Pulmonary artery endothelial cell (primary cell): ENCODE data around the gene PRM1. TPM values are rescaled to one million over a fixed set of nuclear protein-coding genes. Genes with fewer than 3 reads are reported as not detected.
"Not testable (repeated sequence)": the region's sequence is repeated elsewhere in the genome, so short reads cannot be mapped to it uniquely, and the experiment has no call there.

Source experiments
- DNase-seq: peaks from one replicate; pipeline ENCODE4 v3.0.0-alpha.2; 2011; ENCODE audit warnings: low read depth, low spot score
- total RNA-seq: library from RNA; depleted of rRNA; stranded (reverse); fragments of >200 nt; gene quantifications from 2 replicates; pipeline ENCODE4 v1.2.3, GENCODE V29; 2014

The PRM1 gene
- total RNA-seq, 1 donor from 2014 or later, result not detected

DNA sequence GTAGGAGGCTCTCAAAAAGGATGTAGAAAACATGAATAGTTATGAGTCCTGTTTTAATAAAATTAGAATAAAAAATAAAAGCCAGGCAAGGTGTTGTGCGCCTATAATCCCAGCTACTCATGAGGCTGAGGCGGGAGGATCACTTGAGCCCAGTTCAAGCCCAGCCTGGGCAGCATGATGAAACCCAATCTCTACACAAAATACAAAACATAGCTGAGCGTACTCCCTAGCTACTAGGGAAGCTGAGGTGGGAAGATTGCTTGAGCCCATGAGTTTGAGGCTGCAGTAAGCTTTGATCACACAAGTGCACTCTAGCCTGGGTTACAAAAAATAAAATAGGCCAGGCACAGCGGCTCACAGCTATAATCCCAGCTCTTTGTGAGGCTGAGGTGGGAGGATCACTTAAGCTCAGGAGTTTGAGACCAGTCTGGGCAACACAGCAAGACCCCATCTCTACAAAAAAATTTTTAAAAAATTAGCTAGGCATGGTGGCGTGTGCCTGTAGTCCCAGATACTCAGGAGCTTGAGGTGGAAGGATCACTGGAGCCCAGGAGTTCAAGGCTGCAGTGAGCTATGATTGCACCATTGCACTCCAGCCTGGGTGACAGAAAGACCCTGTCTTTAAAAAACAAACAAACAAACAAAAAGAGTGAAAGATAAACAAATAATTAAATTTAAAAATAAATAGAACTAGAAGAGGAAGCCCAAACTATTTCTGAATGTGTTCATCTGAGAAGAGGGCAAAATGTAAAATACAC is 17.2 kb upstream of the PRM1 start:
- DNase-seq, result no peak

DNA sequence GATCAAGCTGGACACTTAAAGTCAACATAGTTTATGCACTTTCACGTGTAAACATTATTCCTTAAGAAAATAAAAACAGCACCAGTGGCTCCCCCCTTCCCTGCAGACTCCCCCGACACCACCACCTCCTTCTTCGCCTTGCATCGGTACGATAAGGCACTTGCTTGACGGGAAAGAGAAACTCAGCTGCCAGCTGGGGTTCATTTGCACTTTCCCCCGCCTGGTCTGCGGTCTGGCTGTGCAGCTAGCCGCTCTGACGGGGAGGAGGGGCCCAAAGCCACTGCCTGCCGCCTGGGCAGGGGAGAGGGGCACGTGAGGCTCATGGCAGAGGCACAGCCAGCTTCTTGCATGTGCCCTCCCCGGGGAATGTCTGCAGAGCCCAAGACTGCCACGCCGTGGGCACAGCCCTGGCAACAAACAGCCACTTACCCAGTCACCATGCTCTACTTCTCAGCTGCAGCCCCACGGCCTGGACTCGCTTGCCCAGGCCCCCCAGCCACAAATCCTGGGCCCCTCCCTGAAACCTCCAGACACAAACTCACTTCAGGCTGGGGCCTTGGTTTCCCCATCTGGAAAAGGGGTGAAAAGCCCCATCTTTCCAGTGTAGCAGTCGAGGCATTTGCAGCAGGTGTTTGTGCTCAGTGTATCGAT is 16.5 kb upstream of the PRM1 start:
- DNase-seq, result no peak

DNA sequence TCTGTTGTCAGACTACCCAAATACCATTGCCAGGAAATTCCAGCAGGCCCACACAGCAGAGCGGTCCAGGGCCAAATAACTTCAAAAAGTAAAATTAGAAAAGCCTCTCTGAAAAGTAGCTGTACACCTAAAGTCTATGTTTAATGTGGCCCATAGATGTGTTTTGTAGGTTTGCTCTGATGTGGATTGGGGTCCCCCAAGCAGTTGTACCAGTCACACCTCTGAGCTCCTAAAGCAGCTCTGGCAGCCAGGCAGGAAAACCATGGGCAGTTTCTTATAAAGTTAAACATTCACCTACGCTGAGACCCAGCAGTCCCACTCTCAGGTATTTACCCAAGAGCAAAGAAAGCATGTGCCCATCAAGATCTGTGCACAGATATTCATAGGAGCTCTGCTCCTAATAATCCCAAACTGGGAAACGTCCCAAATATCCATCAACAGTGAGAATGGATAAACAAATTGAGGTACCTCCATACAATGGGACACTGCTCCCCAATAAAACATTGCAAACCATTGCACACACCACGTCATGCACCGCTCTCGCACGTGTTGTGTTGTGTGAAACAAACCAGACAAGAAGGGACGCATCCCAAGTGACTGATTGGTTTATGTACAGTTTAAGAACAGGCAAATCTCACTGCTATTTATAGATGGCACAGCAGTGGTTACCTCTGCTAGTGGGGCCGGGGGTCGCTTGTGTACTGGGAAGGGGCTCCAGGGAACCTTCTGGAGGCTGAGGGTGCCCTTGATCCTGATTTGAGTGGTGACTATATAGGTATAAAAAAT is 15.8 kb upstream of the PRM1 start:
- DNase-seq, result no peak

DNA sequence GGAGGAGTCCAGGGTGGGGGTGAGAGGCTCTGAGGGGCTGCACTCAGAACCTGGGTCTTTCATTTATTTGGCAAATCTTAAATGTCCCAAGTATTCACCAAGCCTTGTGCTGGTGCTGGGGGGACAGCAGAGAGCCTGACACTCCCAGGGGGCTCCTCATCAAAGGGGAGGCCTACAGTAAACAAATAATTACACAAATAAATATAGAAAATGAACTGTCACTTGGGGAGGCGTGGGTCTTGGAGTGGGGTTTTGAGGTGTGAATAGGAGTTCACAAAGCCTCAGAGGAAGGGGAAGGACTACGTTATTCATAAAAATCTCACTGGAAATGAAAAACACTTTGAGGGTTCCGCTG is 15.2 kb upstream of the PRM1 start:
- no peak for DNase-seq

DNA sequence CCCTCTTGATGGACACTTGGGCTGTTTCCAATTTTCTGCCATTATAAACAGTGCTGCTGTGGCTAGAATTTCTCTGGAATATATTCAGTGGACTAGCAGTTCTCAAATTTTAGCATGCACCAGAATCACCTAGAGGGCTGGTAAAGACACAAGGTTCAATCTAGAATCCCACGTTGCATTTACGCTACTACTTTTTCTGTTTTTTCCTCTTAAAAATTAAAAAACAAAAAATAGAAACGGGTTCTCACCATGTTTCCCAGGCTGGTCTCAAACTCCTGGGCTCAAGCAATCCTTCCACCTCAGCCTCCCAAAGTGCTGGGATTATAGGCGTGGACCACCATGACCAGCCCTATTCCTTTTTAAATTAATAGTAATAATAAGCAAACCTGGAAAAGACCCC is 14.5 kb upstream of the PRM1 start:
- no peak for DNase-seq

GRCh38 chr16:11292076-11292748 is 11.1 kb upstream of the PRM1 start:
- no peak for DNase-seq

GRCh38 chr16:11291091-11291703 is 10.1 kb upstream of the PRM1 start:
- no peak for DNase-seq

GRCh38 chr16:11290102-11290893 is 9.2 kb upstream of the PRM1 start:
- DNase-seq, result no peak

GRCh38 chr16:11289696-11290095 is 8.6 kb upstream of the PRM1 start:
- not testable (repeated sequence) for DNase-seq

DNA sequence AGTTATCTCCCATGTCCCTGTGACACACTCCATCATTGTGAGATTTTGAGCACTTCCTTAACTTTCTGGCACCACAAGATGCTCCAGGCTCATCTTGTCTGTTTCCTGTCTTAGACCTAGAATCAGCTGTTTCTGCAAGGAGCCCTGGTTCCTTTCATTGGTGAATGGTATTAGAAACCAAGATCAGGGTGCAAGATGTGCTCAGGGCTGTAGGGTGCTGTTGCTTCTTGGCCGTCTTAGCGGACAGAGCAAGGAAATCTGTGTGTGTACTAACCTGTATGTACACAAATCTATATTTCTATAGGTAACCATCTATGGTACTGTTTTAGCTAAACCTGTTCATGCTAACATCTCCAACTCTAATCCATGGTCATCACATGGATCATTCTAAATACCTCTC is 8.1 kb upstream of the PRM1 start:
- DNase-seq, result no peak

DNA sequence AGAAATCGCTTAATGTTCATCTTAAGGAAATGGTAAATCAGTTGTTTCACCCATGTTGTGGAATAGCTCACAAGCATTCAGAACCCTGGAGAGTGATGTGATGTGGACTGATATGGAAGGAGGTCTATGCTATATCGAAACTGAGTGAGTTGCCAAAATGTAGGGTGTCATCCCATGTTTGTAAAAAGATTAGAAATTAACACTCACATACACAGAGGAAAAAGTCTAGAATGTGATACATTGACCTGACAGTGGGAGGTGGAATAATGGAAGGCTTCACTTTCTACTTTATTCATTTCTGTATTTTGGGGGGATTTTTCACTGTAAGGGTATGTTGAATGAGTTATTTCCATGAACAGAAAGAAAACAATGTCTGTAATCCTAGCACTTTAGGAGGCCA is 4.7 kb upstream of the PRM1 start:
- no peak for DNase-seq

GRCh38 chr16:11283820-11284248 is 2.7 kb upstream of the PRM1 start:
- no peak for DNase-seq

GRCh38 chr16:11278681-11279628 is 2.2 kb downstream of the PRM1 start:
- no peak for DNase-seq

DNA sequence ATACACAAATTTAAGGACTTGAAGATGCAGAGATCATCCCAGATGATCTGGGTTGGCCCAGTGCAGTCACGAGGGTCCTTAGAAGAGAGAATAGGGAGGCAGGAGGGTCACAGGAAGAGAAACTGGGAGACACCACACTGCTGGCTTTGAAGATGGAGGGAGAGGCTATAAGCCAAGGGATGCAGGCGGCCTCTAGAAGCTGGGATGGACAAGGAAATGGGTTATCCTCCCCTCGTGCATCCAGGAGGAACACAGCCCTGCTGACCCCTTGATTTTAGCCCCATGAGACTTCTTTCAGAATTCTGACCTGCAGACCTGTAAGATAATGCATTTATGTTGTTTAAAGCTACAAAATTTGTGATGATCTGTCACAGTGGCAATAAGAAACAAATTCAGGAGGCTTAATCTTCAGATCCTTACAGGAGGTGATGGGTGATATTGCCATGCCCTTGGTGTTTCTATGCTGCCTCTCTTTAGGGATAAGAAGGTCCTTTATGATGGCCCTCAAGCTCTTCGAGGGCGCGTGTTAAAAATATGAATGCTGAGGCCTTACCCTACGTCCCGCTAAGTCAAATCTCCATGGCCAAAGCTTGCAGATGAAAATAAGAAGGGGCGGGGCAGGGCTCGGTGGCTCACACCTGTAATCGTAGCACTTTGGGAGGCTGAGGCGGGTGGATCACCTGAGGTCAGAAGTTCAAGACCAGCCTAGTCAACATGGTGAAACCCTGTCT is 3.4 kb downstream of the PRM1 start:
- DNase-seq, result no peak

GRCh38 chr16:11276896-11277593 is 4.1 kb downstream of the PRM1 start:
- no peak for DNase-seq

DNA sequence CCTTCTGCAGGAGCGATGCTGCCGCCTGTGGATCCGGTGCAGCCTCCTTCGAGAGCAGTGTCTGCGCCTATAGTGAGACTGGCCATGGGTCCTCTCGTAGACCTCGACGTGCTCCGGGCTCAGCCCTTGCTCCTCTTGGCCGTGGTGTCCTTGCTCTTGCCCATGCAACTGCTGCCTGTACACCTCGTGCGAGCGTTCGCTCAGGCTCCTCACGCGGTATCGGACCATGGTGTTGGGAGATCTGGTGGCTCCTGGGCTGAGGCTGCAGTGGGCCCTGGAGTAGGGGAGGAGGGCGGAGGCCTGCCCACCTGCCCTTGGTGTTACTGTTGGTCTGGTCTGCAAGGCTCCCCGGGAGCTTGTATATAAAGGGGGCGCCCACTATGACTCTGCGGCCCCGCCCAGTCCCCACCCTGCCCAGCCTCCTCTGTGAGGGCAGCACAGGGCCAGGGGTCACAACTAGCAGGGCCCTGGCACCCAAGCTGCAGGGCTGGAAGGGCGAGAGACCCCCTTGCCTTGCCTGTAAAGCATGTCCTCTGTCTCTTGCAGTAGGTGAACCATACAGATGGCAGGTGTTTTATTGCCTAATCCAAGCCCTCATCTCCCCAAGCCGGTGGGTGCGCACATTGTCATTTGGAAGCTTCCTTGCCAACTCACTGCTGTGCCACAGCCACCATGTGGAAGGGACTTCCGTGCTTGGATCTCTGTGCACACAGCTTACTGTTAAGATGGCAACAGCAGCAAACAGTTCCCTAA is 4.8 kb downstream of the PRM1 start, which contains the start of gene PRM2:
TSS of gene PRM2 (minus strand) at position 338 of the 753 bp plus-strand sequence. CDS start at position 228, 110 bp downstream.
- no peak for DNase-seq

GRCh38 chr16:11274964-11275363 is 6.2 kb downstream of the PRM1 start:
- DNase-seq, result no peak
